Neural progenitor cell (in vitro differentiated cells): ENCODE data around the gene TRAPPC2. TPM values are rescaled to one million over a fixed set of nuclear protein-coding genes. Genes with fewer than 3 reads are reported as not detected.

Experiments
- DNase-seq: peaks from one replicate; pipeline ENCODE4 v3.0.0-alpha.2; 2016; ENCODE audit warnings: low spot score
- H2AFZ ChIP-seq: fragments of 200-600 bp; sonication (generic); replicated peaks from 2 replicates; pipeline ENCODE4 v1.6.1; 2016; ENCODE audit warnings: antibody characterized with exemption
- H3F3A ChIP-seq: fragments of 200-600 bp; sonication (generic); 2 replicates; pipeline ENCODE4 v1.6.1; 2016; ENCODE audit warnings: antibody characterized with exemption, low read depth
- H3K27ac ChIP-seq: fragments of 200-600 bp; sonication (generic); 2 replicates; pipeline ENCODE4 v1.5.1; 2016; ENCODE audit warnings: mild to moderate bottlenecking
- H3K27me3 ChIP-seq: fragments of 200-600 bp; sonication (generic); 2 replicates; pipeline ENCODE4 v1.6.1; 2016; ENCODE audit warnings: mild to moderate bottlenecking, moderate library complexity
- H3K36me3 ChIP-seq: fragments of 200-600 bp; sonication (generic); 2 replicates; pipeline ENCODE4 v1.5.1; 2016
- H3K4me1 ChIP-seq: fragments of 200-600 bp; sonication (generic); 2 replicates; pipeline ENCODE4 v1.6.1; 2016; ENCODE audit warnings: mixed run types
- H3K4me2 ChIP-seq: fragments of 200-600 bp; sonication (generic); 2 replicates; pipeline ENCODE4 v1.6.1; 2016
- H3K4me3 ChIP-seq: fragments of 200-600 bp; sonication (generic); 2 replicates; pipeline ENCODE4 v1.5.1; 2016
- H3K79me2 ChIP-seq: fragments of 200-600 bp; sonication (generic); 2 replicates; pipeline ENCODE4 v1.6.1; 2016; ENCODE audit warnings: low read depth
- H3K9ac ChIP-seq: fragments of 200-600 bp; sonication (generic); 2 replicates; pipeline ENCODE4 v1.6.1; 2016
- H3K9me3 ChIP-seq: fragments of 200-600 bp; sonication (generic); 2 replicates; pipeline ENCODE4 v1.5.1; 2016; ENCODE audit warnings: low read depth
- H4K20me1 ChIP-seq: fragments of 200-600 bp; sonication (generic); 2 replicates; pipeline ENCODE4 v1.6.1; 2016; ENCODE audit warnings: low read depth
- H3K27ac Mint-ChIP-seq: 3 replicates; pipeline ENCODE4 v1.8.0; 2021; ENCODE audit warnings: mixed read lengths
- H3K27me3 Mint-ChIP-seq: 2 replicates; pipeline ENCODE4 v1.8.0; 2022; ENCODE audit warnings: low read depth, mild to moderate bottlenecking, inconsistent platforms, moderate library complexity, mixed read lengths; ENCODE audit not compliant: insufficient read depth
- H3K36me3 Mint-ChIP-seq: 3 replicates; pipeline ENCODE4 v1.8.0; 2021; ENCODE audit warnings: mixed read lengths
- H3K4me1 Mint-ChIP-seq: 3 replicates; pipeline ENCODE4 v1.8.0; 2021; ENCODE audit warnings: mixed read lengths
- H3K4me3 Mint-ChIP-seq: 3 replicates; pipeline ENCODE4 v1.8.0; 2021; ENCODE audit warnings: mild to moderate bottlenecking, moderate library complexity, mixed read lengths
- H3K9me3 Mint-ChIP-seq: 3 replicates; pipeline ENCODE4 v1.8.0; 2020; ENCODE audit warnings: mixed read lengths
- CTCF ChIP-seq: fragments of 200-600 bp; sonication (generic); IDR thresholded peaks from 2 replicates; pipeline ENCODE4 v1.5.1; 2017; ENCODE audit warnings: antibody characterized with exemption, mild to moderate bottlenecking
- EZH2 ChIP-seq: fragments of 200-600 bp; sonication (generic); IDR thresholded peaks from 2 replicates; pipeline ENCODE4 v1.6.1; 2017; ENCODE audit warnings: antibody characterized with exemption, mild to moderate bottlenecking, moderate library complexity
- EZH2phosphoT487 ChIP-seq: fragments of 200-600 bp; sonication (generic); IDR thresholded peaks from 2 replicates; pipeline ENCODE4 v1.6.1; 2017; ENCODE audit warnings: antibody characterized with exemption
- total RNA-seq: library from RNA; depleted of rRNA; stranded (reverse); fragments of >200 nt; gene quantifications from 2 replicates; pipeline ENCODE4 v1.2.3, GENCODE V29; 2015; ENCODE audit warnings: low replicate concordance

Gene TRAPPC2
- total RNA-seq, 1 donor from 2014 or later = 31.6 TPM

GRCh38 chrX:13755254-13755653 is 20.8 kb upstream of the TRAPPC2 start:
- H3K79me2 ChIP-seq = no peaks in the 10 kb centered on the region
- DNase-seq = no peak
- Mint-ChIP-seq H3K27me3 (no peaks in the 10 kb centered on the region), H3K9me3 (no peaks in the 10 kb centered on the region), H3K4me3 (no peak overlapping the region), H3K36me3 (peaks cover under 1% of the 10 kb centered on the region), H3K4me1 (no peaks in the 10 kb centered on the region), H3K27ac (no peak overlapping the region)
- H3K4me1 ChIP-seq = no peaks in the 10 kb centered on the region
- no peak overlapping the region for H2AFZ ChIP-seq
- H4K20me1 ChIP-seq = no peaks in the 10 kb centered on the region
- H3K4me3 ChIP-seq = no peak overlapping the region
- peaks cover 6% of the 10 kb centered on the region for H3K36me3 ChIP-seq
- no peaks in the 10 kb centered on the region for H3K27me3 ChIP-seq
- H3K4me2 ChIP-seq = no peak overlapping the region
- no peak overlapping the region for H3K27ac ChIP-seq
- no peak for TF ChIP-seq CTCF
- TF ChIP-seq EZH2 = no peak
- no peak for TF ChIP-seq EZH2phosphoT487
- no peaks in the 10 kb centered on the region for H3K9me3 ChIP-seq
- H3F3A ChIP-seq = no peaks in the 10 kb centered on the region
- no peak overlapping the region for H3K9ac ChIP-seq

- Mint-ChIP-seq H3K4me3 (no peak overlapping the region), H3K9me3 (no peaks in the 10 kb centered on the region), H3K27me3 (no peaks in the 10 kb centered on the region), H3K4me1 (no peaks in the 10 kb centered on the region), H3K36me3 (peaks cover 3% of the 10 kb centered on the region), H3K27ac (no peak overlapping the region)
- Histone ChIP-seq H3K27ac (no peak overlapping the region), H3K36me3 (peaks cover 6% of the 10 kb centered on the region), H3K9ac (no peak overlapping the region), H3K4me1 (no peaks in the 10 kb centered on the region), H3K79me2 (no peaks in the 10 kb centered on the region), H3K4me2 (no peak overlapping the region), H3K9me3 (no peaks in the 10 kb centered on the region), H3K27me3 (no peaks in the 10 kb centered on the region), H4K20me1 (no peaks in the 10 kb centered on the region), H3K4me3 (no peak overlapping the region), H2AFZ (no peak overlapping the region), H3F3A (no peaks in the 10 kb centered on the region)
- no peak for DNase-seq
- TF ChIP-seq CTCF (no peak), EZH2phosphoT487 (no peak), EZH2 (no peak)
Measured at GRCh38 chrX:13754765-13755164, 20.3 kb upstream of the TRAPPC2 start.

GRCh38 chrX:13752646-13753045 is 18.2 kb upstream of the TRAPPC2 start:
- H3K4me3 ChIP-seq = no peak overlapping the region
- Mint-ChIP-seq H3K27ac (no peak overlapping the region), H3K9me3 (no peaks in the 10 kb centered on the region), H3K27me3 (no peaks in the 10 kb centered on the region), H3K4me3 (no peak overlapping the region), H3K36me3 (peaks cover 3% of the 10 kb centered on the region), H3K4me1 (no peaks in the 10 kb centered on the region)
- H3K36me3 ChIP-seq = peaks cover 6% of the 10 kb centered on the region
- no peak for TF ChIP-seq EZH2
- no peak for TF ChIP-seq CTCF
- TF ChIP-seq EZH2phosphoT487 = no peak
- no peaks in the 10 kb centered on the region for H3K79me2 ChIP-seq
- H4K20me1 ChIP-seq = no peaks in the 10 kb centered on the region
- no peak overlapping the region for H3K4me2 ChIP-seq
- H2AFZ ChIP-seq = no peak overlapping the region
- H3K27me3 ChIP-seq = no peaks in the 10 kb centered on the region
- H3K9ac ChIP-seq = no peak overlapping the region
- no peaks in the 10 kb centered on the region for H3F3A ChIP-seq
- no peak for DNase-seq
- no peak overlapping the region for H3K27ac ChIP-seq
- H3K4me1 ChIP-seq = no peaks in the 10 kb centered on the region
- H3K9me3 ChIP-seq = no peaks in the 10 kb centered on the region

- TF ChIP-seq EZH2 (no peak), CTCF (no peak), EZH2phosphoT487 (no peak)
- Histone ChIP-seq H3F3A (no peaks in the 10 kb centered on the region), H3K36me3 (peaks cover 6% of the 10 kb centered on the region)
Measured at GRCh38 chrX:13752141-13752540, 17.7 kb upstream of the TRAPPC2 start.

More at GRCh38 chrX:13752141-13752540, 17.7 kb upstream of the TRAPPC2 start:
- H3K36me3 Mint-ChIP-seq = peaks cover 4% of the 10 kb centered on the region
- Histone ChIP-seq H3K4me3 (no peak overlapping the region), H3K9ac (no peak overlapping the region), H3K27ac (no peak overlapping the region), H4K20me1 (no peaks in the 10 kb centered on the region), H3K4me2 (no peak overlapping the region), H2AFZ (no peak overlapping the region), H3K27me3 (no peaks in the 10 kb centered on the region), H3K9me3 (no peaks in the 10 kb centered on the region), H3K4me1 (no peaks in the 10 kb centered on the region), H3K79me2 (no peaks in the 10 kb centered on the region)
- H3K9me3 Mint-ChIP-seq = no peaks in the 10 kb centered on the region
- no peak overlapping the region for H3K27ac Mint-ChIP-seq
- H3K27me3 Mint-ChIP-seq = no peaks in the 10 kb centered on the region
- no peak overlapping the region for H3K4me3 Mint-ChIP-seq
- no peak for DNase-seq
- H3K4me1 Mint-ChIP-seq = no peaks in the 10 kb centered on the region
